ENCODE results near the gene NT5DC3. TPM values are rescaled to one million over a fixed set of nuclear protein-coding genes. Genes with fewer than 3 reads are reported as not detected.

Gene NT5DC3
- total RNA-seq, 1 experiment from 2014 or later, result 19.7 TPM

- ChIA-PET POLR2A (ENCODE audit: low non-redundant PET) (no interaction called here), CTCF (no interaction called here)
- TF ChIP-seq CTCF (conservative IDR thresholded peaks at IDR 0.05; ENCODE audit: low read depth, low read length) (no peak), EZH2 (IDR thresholded peaks at IDR 0.05; ENCODE audit: borderline replicate concordance, low read depth, low read length, poor library complexity, severe bottlenecking) (no peak)
Observed at GRCh38 chr12:103881261-103881660, 40.2 kb upstream of the NT5DC3 start.

GRCh38 chr12:103880299-103881142 lies 39.5 kb upstream of the NT5DC3 start:
- no peaks in the 10 kb centered on the region for H3K27me3 ChIP-seq (replicated peaks; ENCODE audit: insufficient read depth, low read depth, low read length, poor library complexity)
- H3K4me3 ChIP-seq (ENCODE audit: low read depth, low read length, poor library complexity, severe bottlenecking), result no peak overlapping the region
- H3K4me1 ChIP-seq (ENCODE audit: insufficient read depth, low read length, poor library complexity, severe bottlenecking), result no peaks in the 10 kb centered on the region
- intact Hi-C loops (cut with micrococcal nuclease; ENCODE audit: unreplicated experiment), result no loop called here
- DNase-seq (ENCODE audit: low spot score), result no peak
- H3K36me3 ChIP-seq (ENCODE audit: insufficient read depth, low read length, poor library complexity, severe bottlenecking), result no peaks in the 10 kb centered on the region
- TF ChIP-seq EZH2 (IDR thresholded peaks at IDR 0.05; ENCODE audit: borderline replicate concordance, low read depth, low read length, poor library complexity, severe bottlenecking) (no peak), CTCF (conservative IDR thresholded peaks at IDR 0.05; ENCODE audit: low read depth, low read length) (no peak)
- ChIA-PET POLR2A (ENCODE audit: low non-redundant PET) (no interaction called here), CTCF (no interaction called here)
- no TSS peak for BruUV-seq (replicated peaks)
- no peaks in the 10 kb centered on the region for H3K9me3 ChIP-seq (ENCODE audit: low read depth, low read length, poor library complexity, severe bottlenecking)
- H3K27ac ChIP-seq (ENCODE audit: low read depth, low read length, poor library complexity, severe bottlenecking), result no peak overlapping the region

More at GRCh38 chr12:103881261-103881660, 40.2 kb upstream of the NT5DC3 start:
- H3K4me3 ChIP-seq (ENCODE audit: low read depth, low read length, poor library complexity, severe bottlenecking), result no peak overlapping the region
- no peaks in the 10 kb centered on the region for H3K36me3 ChIP-seq (ENCODE audit: insufficient read depth, low read length, poor library complexity, severe bottlenecking)
- no peaks in the 10 kb centered on the region for H3K9me3 ChIP-seq (ENCODE audit: low read depth, low read length, poor library complexity, severe bottlenecking)
- no TSS peak for BruUV-seq (replicated peaks)
- H3K27ac ChIP-seq (ENCODE audit: low read depth, low read length, poor library complexity, severe bottlenecking), result no peak overlapping the region
- no peaks in the 10 kb centered on the region for H3K4me1 ChIP-seq (ENCODE audit: insufficient read depth, low read length, poor library complexity, severe bottlenecking)
- DNase-seq (ENCODE audit: low spot score), result no peak
- H3K27me3 ChIP-seq (replicated peaks; ENCODE audit: insufficient read depth, low read depth, low read length, poor library complexity), result no peaks in the 10 kb centered on the region
- intact Hi-C loops (cut with micrococcal nuclease; ENCODE audit: unreplicated experiment), result no loop called here

- TF ChIP-seq CTCF (conservative IDR thresholded peaks at IDR 0.05; ENCODE audit: low read depth, low read length) (no peak), EZH2 (IDR thresholded peaks at IDR 0.05; ENCODE audit: borderline replicate concordance, low read depth, low read length, poor library complexity, severe bottlenecking) (no peak)
- H3K27ac ChIP-seq (ENCODE audit: low read depth, low read length, poor library complexity, severe bottlenecking), result no peak overlapping the region
- H3K4me1 ChIP-seq (ENCODE audit: insufficient read depth, low read length, poor library complexity, severe bottlenecking), result no peaks in the 10 kb centered on the region
- ChIA-PET POLR2A (ENCODE audit: low non-redundant PET) (no interaction called here), CTCF (no interaction called here)
- no TSS peak for BruUV-seq (replicated peaks)
- H3K4me3 ChIP-seq (ENCODE audit: low read depth, low read length, poor library complexity, severe bottlenecking), result no peak overlapping the region
- H3K36me3 ChIP-seq (ENCODE audit: insufficient read depth, low read length, poor library complexity, severe bottlenecking), result no peaks in the 10 kb centered on the region
- intact Hi-C loops (cut with micrococcal nuclease; ENCODE audit: unreplicated experiment), result loop anchor here (2.0 to 5.0 kb wide), 2 partner anchors 108 to 227 kb away; no protein-coding TSS in a partner anchor
- no peaks in the 10 kb centered on the region for H3K27me3 ChIP-seq (replicated peaks; ENCODE audit: insufficient read depth, low read depth, low read length, poor library complexity)
- no peaks in the 10 kb centered on the region for H3K9me3 ChIP-seq (ENCODE audit: low read depth, low read length, poor library complexity, severe bottlenecking)
- DNase-seq (ENCODE audit: low spot score), result no peak
Observed at GRCh38 chr12:103879878-103880277, 38.8 kb upstream of the NT5DC3 start.

All from A673 (cell line).